GM18907 (cell line): ENCODE results near the gene DGCR8.

Source experiments
- ATAC-seq: cut with Tn5 transposase; IDR thresholded peaks from one replicate; pipeline ENCODE4 v1.9.1; 2021; ENCODE audit warnings: mild to moderate bottlenecking, moderate library complexity; ENCODE audit not compliant: unreplicated experiment

DGCR8 gene

DNA sequence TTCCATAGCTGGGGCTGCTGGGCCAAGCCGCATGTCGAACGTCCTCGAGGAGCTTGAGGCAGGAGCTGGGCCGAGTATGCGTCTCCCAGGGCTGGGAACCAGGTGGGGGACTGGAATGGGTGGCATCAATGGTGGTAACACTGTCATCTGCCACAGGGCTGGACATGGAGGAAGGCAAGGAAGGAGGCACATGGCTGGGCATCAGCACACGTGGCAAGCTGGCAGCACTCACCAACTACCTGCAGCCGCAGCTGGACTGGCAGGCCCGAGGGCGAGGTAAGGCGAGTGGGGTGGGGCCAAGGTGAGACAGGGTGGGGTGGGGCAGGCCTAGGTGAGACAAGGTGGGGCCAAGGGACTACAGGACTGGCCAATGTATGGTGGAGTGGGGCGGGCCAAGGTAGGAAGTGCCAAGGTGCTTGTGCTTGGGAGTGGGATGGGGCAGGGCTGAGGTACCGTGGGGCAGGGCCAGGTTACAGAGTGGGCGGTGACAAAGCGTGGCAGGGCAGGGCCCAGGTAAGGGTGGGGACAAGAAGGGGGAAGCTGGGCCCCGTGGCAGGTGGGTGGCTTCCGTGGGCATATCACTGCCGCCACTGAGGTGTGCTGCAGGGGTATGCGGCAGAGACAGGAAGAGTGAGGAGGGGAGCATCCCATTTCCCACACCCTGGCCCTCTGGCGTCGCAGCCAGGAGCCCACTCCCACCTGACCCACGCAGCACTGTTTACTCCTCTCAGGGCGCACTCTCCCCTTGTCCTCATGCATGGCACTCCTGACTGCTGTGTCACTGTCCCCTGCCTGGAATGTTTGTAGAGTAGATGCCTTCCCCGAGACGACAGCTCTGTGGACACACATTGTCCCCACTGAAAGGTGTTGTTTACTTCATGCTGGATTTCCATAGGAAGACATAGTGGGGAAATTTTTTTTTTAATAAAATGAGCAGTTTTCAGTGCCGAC, 27.5 kb upstream of the DGCR8 start:
- ATAC-seq, result no peak

DNA sequence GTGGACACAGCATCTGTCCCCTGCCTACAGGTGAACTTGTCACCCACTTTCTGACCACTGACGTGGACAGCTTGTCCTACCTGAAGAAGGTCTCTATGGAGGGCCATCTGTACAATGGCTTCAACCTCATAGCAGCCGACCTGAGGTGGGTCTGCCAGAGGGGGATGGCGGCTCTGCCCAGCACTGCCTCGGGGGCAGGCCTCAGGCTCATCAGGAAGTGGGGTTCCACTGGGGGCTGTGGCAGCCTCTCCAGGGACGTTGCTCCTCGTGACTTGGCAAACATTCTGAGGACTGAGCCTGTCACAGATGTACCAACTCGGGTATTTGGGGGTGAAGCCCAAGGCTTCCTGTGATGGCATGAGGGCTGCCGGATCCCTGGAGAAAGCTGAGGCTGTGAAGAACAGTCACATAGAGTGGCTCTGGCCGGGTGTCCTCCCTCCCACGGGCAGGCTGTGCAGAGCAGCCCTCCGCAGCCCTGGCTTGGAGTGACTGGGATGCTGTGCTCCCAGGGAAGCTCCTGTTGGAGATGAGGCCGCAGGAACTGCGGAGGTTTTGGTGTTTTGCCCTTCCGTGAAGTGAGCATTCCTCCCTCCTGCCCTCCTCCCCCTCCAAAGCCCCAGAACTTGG, 26.5 kb upstream of the DGCR8 start:
- ATAC-seq, result no peak

DNA sequence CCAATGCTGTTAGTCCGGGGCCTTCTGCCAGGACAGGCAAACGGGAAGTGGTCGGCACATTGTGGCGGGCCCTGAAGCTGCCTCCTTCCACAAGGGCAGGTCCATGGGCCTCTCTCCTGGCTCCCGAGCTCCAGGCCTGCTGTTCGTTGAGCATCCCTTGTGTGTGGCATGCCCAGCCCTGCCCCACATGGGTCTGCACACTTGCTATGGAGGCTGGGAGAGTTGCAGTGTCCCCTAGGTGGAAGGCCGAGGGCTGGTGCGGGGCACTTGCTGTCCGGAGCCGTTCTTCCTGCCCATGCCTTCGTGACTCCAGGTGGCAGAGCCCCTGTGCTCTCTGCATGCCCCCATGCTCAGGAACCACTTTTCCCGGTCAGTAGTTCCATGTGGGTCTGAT, 26.0 kb upstream of the DGCR8 start:
- ATAC-seq, result no peak

DNA sequence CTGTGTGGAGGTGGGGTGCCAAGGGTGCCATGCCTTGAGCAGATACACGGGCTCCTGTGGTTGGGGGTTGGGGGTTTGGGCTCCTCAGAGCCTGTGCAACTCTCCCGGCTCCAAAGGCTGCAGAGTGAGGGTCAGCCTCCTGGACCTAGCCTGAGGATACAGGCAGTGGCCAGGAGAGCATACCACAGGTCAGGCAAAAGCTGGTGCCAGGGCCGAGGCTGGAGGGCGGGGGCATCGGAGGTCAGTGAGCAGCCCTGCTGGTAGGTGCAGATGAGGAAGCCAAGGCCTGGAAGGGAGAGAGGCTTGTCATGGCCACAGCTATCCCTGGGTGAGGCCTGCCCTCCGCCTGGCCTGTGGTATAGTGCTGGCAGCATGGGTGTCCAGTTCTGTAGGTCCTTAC, 25.6 kb upstream of the DGCR8 start:
- ATAC-seq, result no peak

DNA sequence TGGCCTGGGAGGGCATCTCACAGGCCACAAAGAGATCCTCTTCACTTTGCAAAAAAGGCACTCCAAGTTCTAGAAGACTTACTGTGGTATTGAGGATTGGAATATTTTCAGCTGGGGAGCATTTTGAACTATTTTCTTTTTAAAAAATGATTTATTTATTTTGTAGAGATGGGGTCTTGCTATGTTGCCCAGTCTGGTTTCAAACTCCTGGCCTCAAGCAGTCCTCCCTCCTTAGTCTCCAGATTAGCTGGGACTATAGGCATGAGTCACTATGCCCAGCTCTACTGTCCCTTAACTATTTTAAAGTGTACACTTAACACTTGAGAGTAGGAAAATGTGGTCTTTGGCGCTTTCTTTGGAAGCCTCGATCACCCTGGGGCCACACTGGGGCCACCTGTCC, 24.9 kb upstream of the DGCR8 start:
- ATAC-seq, result no peak

DNA sequence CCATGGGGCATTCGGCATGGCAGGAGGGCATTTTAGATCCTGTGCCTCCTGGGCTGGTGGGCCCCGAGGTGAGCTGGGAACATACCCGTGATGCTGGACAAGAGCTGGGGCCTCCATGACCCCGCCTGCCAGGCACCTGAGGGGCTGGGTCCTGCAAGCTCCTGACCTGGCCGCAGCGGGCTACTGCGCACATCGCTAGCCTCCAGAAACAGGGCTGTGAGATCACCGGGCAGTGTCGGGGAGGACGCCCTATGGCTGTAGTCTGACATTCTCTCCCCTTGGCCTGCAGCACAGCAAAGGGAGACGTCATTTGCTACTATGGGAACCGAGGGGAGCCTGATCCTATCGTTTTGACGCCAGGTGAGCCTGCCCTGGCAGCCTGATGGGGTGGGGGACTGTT, 24.4 kb upstream of the DGCR8 start:
- no peak for ATAC-seq

DNA sequence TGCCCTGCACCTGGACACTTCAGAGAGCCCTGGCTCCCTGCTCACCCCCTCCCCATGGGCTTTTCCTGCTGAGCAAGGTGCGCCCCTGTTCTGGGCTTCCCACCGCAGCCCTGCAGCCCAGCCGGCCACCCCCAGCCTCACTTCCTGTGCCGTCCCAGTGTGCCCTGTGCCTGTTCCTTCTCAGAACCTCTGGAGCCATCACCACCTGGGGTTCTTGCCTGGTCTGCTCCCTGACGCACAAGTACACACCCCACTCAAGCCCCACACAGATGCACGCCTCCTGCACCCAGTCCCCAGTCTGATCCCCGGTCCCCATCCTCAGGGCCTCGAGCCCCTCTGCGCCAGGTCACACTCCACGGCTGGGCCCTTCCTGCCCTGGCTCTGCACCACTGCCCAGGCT, 23.9 kb upstream of the DGCR8 start:
- no peak for ATAC-seq

DNA sequence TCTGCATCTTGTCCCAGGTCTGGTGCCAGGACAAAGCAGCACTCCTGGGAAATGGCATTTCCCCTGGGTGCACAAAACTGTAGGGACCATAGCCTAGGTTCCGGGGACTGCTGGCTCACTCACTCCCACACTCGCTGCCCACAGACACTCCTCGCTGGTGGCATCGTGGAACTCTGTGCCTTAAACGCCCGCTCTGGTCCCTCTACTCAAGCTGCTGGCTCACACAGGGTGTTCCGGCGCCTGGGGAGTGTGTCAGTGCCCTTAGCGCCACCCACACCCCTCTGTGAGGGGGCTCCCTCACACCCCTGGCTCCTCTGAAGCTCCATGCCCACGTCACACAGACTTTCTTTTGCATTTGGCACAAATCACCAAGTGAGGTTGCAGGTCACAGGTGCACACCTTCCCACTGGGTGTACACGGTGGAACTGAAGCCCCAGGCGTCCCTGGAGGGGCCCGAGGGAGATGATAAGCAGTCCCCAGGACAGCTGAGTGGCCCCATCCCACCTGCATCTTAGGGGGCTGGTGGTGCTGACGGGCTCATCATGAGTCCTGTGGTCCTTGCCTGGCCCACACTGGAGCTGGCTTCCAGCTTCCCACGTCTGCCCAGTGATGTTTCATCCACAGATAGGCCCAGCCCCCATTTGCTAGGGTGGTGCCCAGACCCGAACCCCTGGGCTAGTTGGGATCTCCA, 23.2 kb upstream of the DGCR8 start:
- ATAC-seq, result no peak

DNA sequence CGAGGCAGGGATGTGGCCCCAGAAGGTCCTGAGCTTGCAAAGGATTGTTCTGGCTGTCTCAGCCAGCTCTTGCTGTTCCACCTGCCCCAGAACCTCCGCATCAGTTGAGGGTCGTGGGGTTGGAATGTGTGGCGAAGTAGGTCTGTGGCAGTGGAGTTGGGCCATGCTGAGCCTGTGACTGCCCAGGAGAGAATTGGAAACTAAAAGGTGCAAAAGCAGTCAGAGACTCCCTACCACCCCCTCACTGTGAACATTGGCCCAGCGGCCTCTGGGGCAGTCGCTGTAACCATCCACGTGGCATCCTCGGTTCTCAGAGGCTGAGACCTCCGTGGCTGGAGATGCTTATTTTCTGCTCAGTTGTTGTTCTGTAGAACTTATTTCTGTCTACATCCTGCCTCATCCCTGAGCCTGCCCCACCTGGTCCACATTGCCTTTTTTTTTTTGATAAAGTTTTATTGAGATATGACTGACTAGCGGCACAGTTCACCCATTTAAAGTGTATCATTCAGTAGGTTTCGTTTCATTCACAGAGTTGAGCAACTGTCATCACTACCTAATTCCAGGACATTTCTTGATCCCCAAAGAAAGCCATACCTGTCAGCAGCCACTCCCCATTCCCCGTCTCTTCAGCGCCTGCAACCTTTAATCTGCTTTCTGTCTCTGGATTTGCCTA, 22.3 kb upstream of the DGCR8 start:
- no peak for ATAC-seq

DNA sequence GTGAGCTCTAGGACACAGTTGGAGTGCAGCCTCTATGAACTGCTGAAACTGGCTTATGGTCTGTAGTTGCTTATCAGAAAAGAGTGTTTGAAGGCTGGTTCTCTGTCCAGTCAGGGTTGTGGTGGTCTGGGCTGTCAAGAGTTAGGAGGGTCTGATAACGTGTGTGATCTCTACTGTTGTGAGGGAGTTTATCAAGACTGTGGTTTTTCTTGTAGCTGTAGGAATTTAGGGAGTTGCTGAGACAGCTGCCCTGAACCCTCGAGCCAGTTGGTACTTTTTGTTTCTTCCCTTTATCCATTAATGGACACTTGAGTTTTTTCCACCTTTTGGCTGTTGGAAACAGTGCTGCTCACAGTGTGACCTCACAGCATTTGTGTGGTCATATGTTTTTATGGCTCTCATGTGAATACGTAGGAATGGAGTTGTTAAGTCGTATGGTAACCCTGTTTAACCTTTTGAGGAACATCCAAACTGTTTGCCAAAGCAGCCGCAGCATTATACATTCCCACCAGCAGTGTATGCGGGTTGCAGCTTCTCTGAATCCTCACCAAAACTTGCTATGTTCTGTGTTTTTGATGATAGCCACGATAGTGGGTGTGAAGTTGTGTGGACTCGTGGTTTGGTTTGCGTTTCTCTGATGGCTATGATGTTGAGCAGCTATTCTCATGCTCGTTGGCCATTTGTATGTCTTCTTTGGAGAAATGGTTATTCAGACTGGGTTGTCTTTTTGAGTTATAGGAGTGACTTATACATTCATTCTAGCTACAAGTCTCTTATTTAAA, 20.9 kb upstream of the DGCR8 start:
- no peak for ATAC-seq

DNA sequence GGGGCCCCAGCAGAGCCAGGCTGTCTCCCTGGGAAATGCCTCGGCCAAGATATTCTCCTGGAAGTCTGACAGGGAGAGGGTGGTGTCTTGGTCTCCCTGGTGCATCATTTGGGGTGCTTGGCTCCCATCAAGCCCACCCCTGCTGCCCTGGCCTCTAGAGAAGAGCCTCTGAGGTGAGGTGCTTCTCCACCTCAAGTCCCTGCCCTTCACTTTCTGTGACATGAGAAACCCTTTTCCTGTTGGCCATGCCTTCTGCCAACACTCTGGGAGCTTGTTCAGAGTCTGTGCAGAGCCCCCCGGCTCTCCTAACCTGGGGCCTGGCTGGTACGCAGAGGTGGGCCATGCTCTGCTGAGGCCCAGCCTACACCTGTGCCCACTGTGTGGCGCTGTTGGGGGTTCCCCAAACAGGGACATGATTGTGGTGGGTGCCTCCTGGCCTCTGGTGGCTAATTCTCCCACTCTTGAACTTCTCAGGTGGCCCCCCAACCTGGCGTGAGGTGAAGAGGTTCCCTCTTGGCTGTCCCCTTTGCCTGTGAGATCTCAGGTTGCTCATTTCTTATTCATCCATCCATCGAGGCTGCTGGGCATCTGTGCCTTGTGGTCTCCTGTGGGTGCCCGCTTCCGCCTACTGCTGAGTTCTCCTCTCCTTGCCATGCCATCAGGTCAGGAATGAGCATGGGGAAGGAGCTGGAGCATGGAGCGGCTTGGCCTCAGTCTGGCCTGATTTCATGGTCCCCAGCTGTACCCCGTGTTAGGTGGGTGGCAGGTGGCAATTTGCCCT, 19.2 kb upstream of the DGCR8 start:
- no peak for ATAC-seq

DNA sequence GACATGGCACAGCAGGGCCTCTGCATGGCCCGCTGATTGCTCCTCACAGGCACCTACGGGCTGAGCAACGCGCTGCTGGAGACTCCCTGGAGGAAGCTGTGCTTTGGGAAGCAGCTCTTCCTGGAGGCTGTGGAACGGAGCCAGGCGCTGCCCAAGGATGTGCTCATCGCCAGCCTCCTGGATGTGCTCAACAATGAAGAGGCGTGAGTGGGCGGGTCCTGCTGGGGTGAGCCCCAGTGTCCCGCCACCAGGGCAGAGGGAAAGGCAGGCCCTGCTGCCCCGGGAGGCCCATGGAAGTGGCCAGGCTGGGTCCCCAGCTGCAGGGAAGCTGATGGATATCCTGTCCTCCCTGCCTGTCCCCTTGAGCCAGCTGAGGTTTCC, 18.6 kb upstream of the DGCR8 start:
- ATAC-seq, result no peak

DNA sequence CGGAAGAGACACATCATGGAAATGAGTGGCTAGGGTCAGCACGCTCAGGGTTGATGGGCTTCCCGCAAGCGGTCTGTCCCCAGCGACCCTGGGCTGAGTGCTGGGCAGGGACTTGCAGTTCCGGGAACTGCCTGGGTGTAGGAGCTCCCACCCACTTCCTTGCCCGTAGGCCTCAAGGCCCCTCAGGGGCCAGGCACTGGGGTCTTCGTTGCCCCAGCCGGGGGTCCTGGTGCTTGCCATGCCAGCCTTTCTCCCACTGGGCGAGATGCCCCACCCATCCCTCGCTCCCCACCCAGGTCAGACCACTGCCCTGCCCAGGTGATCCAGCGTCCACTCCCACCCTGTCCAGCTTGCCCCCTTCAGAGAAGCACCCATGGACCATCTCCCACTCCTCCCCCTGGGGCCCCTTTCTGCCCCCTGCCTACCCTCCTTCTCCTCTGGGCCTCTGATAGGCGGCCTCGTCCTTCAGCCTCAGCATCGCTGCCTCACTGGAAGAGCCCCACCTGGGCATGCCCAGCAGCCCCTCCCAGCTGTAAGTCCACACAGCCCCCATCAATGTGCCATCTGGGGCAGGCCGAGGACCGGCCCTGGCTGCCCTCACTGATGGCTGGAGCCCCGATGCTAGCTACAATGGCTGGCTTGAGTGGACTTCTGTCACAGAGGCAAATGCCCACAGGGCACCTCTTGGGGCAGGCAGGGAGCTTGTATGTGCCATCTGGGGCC, 17.8 kb upstream of the DGCR8 start:
- no peak for ATAC-seq

DNA sequence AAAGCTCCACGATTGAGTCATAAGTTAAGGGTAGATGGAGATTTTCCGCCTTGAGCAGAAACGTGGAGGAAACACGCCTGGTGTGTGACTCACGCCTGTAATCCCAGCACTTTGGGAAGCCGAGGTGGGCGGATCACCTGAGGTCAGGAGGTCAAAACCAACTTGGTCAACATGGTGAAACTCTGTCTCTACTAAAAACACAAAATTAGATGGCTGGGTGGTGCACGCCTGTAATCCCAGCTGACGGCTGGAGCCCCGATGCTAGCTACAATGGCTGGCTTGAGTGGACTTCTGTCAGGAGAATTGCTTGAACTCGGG, 17.3 kb upstream of the DGCR8 start:
- ATAC-seq, result no peak

DNA sequence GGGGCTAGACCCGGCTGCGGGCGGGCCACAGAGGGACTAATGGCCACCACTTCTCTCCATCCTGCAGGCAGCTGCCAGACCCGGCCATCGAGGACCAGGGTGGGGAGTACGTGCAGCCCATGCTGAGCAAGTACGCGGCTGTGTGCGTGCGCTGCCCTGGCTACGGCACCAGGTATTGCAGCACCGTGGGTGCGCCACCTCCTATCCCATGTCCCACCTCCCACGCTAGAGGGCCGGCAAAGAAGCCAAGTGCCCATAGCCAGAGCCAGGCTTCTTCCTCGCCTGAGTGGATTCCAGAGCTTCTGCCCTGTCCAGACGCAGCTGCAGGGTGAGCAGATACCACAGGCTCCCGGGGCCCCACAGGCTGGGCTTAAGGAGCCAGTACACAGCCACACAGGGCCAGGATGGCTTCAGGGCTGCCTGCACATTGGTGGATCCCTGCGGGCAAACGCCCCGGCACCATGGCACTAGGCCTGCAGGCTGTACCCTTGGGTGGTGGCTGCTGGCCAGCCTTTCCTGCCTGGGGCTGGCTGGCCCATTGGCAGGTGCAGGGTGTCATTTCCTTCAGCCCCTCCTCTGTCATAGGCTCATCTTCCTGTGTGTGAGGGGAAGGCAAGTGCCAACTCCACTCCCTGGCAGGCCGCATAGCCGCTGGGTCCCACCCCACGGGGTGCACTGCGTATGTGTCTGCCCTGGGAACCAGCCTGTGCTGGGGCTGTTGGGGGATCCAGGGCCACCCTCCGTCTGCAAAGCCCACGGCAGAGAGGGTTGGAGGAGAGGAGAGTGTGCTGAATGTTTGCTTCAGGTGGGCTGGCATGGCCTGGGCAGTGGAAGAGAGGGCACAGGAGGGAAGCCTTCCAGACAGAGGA, 16.5 kb upstream of the DGCR8 start:
- ATAC-seq, result no peak

DNA sequence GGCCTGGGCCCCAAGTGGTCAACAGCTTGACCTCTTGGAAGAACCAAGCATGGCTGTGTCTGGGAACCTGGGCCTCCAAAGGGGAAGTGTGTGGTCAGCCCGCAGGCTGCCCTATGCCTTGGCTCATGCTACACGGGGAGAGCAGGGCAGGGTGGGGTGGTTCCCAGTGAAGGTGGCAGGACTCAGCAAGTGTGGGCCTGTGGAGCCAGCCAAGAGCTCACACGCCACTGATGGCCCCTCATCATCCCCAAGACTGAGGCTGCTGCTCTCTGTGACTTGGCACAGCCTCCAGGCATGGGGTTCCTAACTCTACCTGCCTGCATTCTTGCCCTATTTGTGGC, 15.9 kb upstream of the DGCR8 start:
- ATAC-seq, result no peak

DNA sequence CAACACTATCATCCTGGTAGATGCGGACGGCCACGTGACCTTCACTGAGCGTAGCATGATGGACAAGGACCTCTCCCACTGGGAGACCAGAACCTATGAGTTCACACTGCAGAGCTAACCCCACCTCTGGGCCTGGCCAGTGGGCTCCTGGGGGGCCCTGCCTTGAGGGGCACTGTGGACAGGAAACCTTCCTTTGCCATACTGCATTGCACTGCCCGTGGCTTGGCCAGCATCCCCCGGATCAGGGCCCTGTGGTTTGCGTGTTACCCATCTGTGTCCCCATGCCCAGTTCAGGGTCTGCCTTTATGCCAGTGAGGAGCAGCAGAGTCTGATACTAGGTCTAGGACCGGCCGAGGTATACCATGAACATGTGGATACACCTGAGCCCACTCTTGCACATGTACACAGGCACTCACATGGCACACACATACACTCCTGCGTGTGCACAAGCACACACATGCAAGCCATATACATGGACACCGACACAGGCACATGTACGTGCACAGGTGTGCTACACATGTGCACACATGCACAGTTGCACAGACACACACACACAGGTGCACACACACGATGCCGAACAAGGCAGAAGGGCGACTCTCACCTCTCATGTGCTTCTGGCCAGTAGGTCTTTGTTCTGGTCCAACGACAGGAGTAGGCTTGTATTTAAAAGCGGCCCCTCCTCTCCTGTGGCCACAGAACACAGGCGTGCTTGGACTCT, 15.3 kb upstream of the DGCR8 start:
- no peak for ATAC-seq
